ENCODE data around the gene SH3PXD2A.

GRCh38 chr10:103676851-103677417 lies 178.4 kb downstream of the SH3PXD2A start:
- TF ChIP-seq EZH2 (IDR thresholded peaks at IDR 0.05; ENCODE audit: borderline replicate concordance, low read depth, low read length) (no peak), ZNF274 (IDR thresholded peaks at IDR 0.05; ENCODE audit: borderline replicate concordance, low read depth, low read length) (no peak)

Data from K562 (cell line).